ENCODE measurements around the gene FOCAD. TPM values are rescaled to one million over a fixed set of nuclear protein-coding genes. Genes with fewer than 3 reads are reported as not detected.
A peak's percentile ranks its signal among the peaks of the same experiment; 100 is the strongest.

FOCAD gene
- total RNA-seq, 1 donor: 93.7 TPM

- DNase-seq (ENCODE audit: low read depth): no peak
- H3K4me3 ChIP-seq (ENCODE audit: low read depth, low read length): no peak overlapping the region
- TF ChIP-seq CTCF (IDR thresholded peaks at IDR 0.05; ENCODE audit: insufficient read depth, low read depth, low read length): no peak
Observed at GRCh38 chr9:20997503-20998076, 313.5 kb downstream of the FOCAD start.

GRCh38 chr9:21001581-21001980 lies 317.5 kb downstream of the FOCAD start:
- TF ChIP-seq CTCF (IDR thresholded peaks at IDR 0.05; ENCODE audit: insufficient read depth, low read depth, low read length): no peak
- H3K4me3 ChIP-seq (ENCODE audit: low read depth, low read length): no peak overlapping the region

GRCh38 chr9:21002040-21002439 lies 318.0 kb downstream of the FOCAD start:
- no peak overlapping the region for H3K4me3 ChIP-seq (ENCODE audit: low read depth, low read length)
- no peak for TF ChIP-seq CTCF (IDR thresholded peaks at IDR 0.05; ENCODE audit: insufficient read depth, low read depth, low read length)
- no peak for DNase-seq (ENCODE audit: low read depth)

More at GRCh38 chr9:21001581-21001980, 317.5 kb downstream of the FOCAD start:
- no peak for DNase-seq (ENCODE audit: low read depth)

- no peak for DNase-seq (ENCODE audit: low read depth)
- no peak for TF ChIP-seq CTCF (IDR thresholded peaks at IDR 0.05; ENCODE audit: insufficient read depth, low read depth, low read length)
- no peak overlapping the region for H3K4me3 ChIP-seq (ENCODE audit: low read depth, low read length)
Observed at GRCh38 chr9:21015129-21015815, 331.2 kb downstream of the FOCAD start.

GRCh38 chr9:21015995-21016394 lies 331.9 kb downstream of the FOCAD start:
- TF ChIP-seq CTCF (IDR thresholded peaks at IDR 0.05; ENCODE audit: insufficient read depth, low read depth, low read length): no peak
- no peak overlapping the region for H3K4me3 ChIP-seq (ENCODE audit: low read depth, low read length)
- no peak for DNase-seq (ENCODE audit: low read depth)

- peak; percentile 47 for DNase-seq (ENCODE audit: low read depth)
- no peak for TF ChIP-seq CTCF (IDR thresholded peaks at IDR 0.05; ENCODE audit: insufficient read depth, low read depth, low read length)
- H3K4me3 ChIP-seq (ENCODE audit: low read depth, low read length): no peak overlapping the region
Observed at GRCh38 chr9:21016701-21017491, 332.8 kb downstream of the FOCAD start.
